Measurements from ENCODE around the gene KDM5C.
A peak's percentile ranks its signal among the peaks of the same experiment; 100 is the strongest.

KDM5C gene

GRCh38 chrX:53224860-53225797, at the start of gene KDM5C:
Gene KDM5C, minus strand, starts transcription at chrX:53225207. Its CDS starts 318 bp downstream, at chrX:53224889.
- peak; percentile 94 for DNase-seq

GRCh38 chrX:53272808-53273337, 47.9 kb upstream of the KDM5C start:
- DNase-seq: no peak

DNA sequence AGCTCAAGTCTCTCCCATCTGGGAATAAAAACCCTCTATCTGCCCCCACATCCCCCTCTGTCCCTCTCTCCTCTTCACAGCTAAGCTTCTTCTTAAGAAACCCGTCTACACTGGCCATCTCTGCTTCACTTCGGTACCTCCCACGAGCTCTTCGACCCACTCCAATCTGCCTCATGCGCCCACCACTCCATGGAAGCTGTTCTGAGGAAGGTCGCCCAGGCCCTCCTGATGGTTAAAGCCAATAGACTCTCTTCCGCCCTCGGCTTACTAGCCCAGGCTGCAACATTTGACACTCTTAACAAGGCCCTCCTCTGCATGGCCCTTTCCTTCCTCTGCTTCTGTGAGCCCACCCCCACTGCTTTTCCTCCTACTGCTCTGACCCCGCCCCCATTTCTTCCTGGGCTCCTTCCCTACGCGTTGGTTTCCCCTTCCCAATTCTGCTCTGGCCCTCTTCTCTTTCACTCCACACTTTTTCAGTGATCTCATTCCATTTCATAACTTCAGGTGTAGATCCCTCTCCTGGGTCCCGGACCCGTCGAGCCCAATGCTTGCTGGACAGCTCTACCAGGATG, 44.6 kb upstream of the KDM5C start:
- DNase-seq: no peak

DNA sequence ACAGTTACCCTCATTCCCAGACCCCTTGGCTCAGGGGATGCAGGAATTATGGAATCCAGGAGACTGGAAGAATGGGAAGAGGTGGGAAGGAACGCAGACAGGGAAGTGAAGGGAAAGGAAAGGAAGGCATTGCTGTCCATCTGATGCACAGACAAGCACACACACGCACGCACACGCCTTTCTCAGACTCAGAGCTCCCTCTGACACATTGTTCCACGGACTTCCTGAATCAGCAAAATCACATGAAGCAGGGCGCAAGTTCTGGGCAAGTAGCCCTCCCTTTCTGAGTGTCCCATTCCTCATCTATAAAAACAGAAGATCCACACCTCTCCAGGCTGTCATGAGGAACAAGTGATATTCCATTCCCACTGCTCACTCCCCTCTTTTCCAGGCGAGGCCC, 43.2 kb upstream of the KDM5C start:
- no peak for DNase-seq

- no peak for DNase-seq
Observed at GRCh38 chrX:53266914-53267313, 41.9 kb upstream of the KDM5C start.

DNA sequence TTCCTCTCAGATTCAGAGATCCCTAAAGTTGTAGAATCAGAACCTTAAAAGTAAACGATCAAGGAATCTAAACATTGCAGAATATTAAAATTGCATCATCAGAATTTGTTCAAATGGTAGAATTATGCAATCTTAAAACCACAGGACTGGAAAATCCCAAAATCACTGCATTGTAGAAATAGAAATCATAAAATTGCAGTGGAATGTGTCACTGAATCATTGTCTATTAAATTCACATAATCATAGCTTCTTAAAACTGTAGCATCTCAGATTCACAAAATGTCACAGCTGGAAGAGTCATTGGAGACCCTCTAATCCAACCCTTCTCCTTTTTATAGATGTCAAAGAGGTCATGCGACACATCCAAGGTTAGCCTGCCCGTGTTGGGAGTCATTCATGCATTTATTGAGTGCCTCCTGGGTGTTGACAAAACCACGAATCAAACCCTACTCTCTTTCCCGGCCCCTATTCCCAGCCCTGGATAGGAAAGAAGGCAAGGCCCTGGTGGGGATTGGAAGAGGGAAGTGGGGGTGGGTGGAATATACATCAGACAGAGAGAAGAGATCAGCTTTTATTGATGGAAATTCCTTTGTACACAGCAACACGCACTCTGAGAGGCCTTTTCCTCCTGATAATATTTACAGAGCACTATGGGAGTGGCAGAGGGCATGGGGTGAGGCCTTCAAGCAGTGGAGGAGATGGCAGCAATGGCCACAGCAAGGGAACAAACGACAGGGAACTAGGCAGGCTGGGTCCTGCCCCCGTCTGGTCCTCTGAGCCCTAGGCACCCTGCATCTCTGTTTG, 41.0 kb upstream of the KDM5C start:
- DNase-seq: no peak

- DNase-seq: peak; percentile 48
Observed at GRCh38 chrX:53263597-53264094, 38.6 kb upstream of the KDM5C start.

- peak; percentile 35 for DNase-seq
Observed at GRCh38 chrX:53262918-53263394, 37.9 kb upstream of the KDM5C start.

DNA sequence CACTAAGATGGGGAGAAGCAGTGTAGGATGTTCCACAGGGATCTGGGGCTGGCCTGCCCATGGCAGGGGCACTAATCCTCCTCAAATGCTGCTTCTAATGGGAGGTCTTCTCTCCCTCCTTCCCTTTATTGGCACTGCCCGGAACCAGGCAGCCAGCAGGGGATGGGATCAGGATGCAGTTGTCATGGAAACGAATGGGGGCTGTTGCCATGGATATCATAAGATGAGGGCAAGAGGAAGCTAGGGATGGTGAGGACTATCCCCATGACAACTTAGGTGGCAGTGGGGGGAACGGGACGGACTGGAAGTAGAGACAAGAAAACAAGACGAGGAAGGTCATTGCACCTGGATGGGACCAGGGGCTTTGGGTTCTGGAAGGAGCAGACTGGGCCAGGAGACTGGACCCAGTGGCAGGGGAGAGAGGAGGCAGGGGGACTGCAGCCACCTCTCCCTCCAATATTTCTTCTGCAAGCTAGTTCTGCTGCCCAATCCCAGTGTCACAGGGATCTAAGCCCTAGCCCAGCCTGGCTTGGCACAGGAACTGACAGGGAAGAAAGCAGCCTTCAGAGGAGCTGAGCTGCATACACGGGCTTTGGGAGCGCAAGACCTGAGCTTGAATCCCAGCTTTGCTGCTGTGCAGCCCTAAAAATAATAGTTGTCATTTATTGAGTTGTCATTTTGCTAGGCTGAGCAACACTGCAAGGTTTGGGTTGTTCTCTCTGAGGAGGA, 37.3 kb upstream of the KDM5C start:
- no peak for DNase-seq

DNA sequence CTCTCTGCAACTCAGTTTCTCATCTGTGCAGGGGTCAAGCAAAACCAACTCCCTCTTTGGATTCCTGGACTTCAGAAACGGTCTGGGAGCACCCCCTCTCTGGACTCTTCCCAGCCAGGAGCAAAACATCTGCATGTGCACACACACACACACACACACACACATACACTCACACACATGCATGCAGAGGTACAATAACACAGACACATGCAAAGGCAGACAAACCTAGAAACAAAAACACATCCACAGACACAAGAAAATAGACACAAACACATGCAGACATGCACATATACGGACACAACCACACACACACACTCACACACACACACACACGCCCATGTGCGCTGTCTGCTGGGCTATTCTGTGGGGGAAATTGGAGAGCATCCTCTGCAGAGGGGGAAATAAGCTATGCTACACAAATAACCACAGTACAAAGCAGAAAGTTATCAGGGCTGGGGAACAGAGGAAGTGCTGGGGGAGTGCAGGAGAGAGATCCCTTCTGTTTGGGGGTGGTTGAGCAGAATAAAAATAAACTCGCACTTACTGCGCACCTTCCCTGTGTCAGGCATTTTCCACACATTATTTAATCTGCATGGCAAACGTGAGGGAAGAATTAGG, 36.5 kb upstream of the KDM5C start:
- no peak for DNase-seq

DNA sequence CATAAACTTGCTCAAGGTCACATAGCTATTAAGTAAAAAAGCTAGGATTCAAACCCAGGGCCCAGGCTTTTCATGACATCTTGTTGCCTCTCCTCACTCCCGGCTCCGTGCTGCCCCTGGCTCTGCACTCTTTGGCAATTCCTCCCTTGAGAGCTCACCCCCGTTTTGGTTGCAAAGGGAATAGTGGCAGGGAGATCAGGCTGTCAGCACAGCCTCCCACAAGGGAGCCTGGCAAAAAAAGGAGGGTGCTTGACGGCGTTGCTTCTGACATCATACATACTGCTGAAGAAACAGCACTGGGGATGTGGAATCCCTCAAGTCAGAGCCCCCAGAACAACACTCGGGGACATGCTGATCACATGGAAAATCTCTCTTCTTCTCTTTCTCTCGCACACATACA, 35.8 kb upstream of the KDM5C start:
- no peak for DNase-seq

GRCh38 chrX:53257670-53258423, 32.8 kb upstream of the KDM5C start:
- no peak for DNase-seq

DNA sequence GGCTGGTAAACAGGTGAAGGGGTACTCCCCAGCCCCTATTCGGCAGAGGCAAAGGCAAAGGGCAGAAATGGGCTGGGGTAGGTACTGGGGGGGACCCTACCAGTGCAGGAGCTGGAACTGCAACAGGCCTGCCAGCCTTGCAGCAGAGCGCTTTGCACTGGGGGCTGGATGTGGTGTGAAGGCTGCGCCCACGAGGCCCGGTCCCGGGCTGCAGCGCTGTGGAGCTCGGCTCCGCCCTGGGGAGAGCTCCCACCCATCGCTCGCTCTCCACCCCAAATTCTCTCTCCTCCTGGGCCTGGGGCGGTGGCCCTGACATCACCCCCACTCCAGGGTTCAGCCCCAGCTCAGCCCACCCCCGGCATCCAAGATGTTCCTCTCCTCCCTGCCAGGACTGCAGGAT, 32.2 kb upstream of the KDM5C start:
- DNase-seq: no peak

DNA sequence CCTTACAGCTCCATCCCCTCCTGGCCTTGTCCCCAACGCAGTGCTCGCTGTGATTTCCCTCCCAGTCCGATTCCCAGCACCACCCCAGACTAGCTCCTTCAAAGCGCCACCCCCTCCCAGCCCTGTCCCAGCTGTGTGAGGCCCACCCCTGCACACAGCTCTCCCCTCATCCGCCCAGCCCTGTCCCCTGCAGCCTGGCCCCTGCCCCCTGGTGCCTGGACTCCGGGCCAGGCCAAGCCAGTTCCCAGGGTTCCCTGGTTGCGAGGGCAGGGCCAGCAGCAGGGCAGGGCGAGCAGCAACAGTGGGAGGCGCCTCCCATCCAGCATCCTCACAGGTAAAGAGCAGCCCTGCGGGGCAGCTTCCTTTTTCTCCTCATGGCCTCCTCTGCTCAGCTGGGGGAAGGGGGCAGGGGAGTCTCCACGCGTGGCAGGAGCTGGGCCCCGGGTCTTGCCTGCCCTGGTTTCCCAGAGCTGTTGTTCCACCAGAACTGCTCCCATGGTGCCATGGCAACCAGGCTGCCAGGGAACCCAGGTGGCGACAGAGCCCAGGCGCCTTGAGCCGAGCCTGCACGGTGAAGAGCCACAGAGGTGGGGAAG, 31.5 kb upstream of the KDM5C start:
- DNase-seq: no peak

- peak; percentile 81 for DNase-seq
Observed at GRCh38 chrX:53255738-53256191, 30.8 kb upstream of the KDM5C start.

GRCh38 chrX:53254570-53255461, 29.8 kb upstream of the KDM5C start:
- no peak for DNase-seq

DNA sequence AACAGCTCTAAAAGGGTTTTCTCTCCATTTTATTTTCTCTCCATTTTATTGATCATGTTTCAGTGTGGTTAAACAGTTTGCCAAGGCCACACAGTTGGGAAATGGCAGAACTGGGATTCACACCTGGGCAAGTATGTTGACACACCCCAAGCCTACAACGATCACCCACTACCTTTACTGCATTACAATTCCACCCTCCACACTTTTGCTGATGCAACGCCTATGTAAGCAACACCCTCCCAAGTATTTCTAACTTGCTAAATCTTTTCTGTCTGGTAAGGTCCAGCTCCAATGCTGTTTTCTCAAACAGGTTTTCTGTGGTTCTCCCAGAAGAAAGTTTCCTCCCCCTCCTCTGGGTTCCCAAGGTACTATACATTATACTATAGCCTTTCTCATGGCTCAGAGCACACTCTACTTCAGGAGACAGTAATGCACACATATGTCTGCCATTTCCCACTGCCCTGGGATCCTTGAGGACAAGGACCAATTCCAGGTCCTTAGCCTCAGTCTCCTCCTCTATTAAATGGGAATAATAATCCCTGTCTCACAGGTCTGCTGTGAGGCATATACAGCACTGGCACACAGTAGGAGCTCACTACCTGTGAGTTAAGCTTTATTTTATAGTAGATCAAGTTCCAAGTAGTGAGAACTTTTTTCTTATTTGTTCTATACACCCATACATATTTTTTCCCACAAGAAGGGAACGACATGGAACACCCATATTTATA, 28.4 kb upstream of the KDM5C start:
- DNase-seq: no peak

GRCh38 chrX:53251307-53251706, 26.3 kb upstream of the KDM5C start:
- no peak for DNase-seq

DNA sequence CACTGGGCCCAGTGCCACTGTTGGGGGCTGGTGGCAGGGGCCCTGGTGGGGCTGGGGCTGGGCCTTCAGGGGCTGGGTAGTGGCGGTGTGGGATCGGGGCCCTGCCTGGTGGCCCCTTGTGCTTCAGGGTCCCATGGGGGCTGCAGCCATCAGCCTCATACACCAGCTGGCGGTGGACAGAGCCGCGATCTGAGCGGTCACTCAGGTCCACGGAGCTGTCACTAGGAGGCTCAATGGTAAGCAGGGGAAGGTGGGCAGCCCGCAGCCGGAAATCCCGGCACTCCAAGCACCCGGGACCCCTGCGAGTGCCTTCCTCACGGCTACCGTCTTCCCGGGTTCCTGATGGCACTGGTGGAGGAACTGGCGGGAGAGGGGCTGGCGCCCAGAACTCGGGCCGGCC, 25.5 kb upstream of the KDM5C start:
- DNase-seq: no peak

All from hematopoietic multipotent progenitor cell treated with erythropoietin and hydrocortisone succinate and interleukin-3 and kit ligand, for 6 days (in vitro differentiated cells).